IMR-90 (cell line): ENCODE data around the gene TMEM8B.

Source experiments
- RCOR1 ChIP-seq: IDR thresholded peaks from 2 replicates; pipeline ENCODE4 v1.6.1; 2012; ENCODE audit warnings: mild to moderate bottlenecking, low read length, improper control_type of control experiment; ENCODE audit not compliant: insufficient replicate concordance
- RFX5 ChIP-seq: IDR thresholded peaks from 2 replicates; pipeline ENCODE4 v1.8.0; 2012; ENCODE audit warnings: low read depth, mild to moderate bottlenecking, low read length, moderate library complexity
- TF ChIP-seq, protein P1 (sequence below): conservative IDR thresholded peaks from 2 replicates; pipeline ENCODE4 v1.5.1; 2012; ENCODE audit warnings: mild to moderate bottlenecking, low read depth, low read length, improper control_type of control experiment
- TF ChIP-seq, protein P2 (sequence below): fragments of 150-350 bp; IDR thresholded peaks from 2 replicates; pipeline ENCODE4 v1.6.1; 2017; ENCODE audit warnings: mild to moderate bottlenecking, antibody characterized with exemption, low read length, low read depth

GRCh38 chr9:35899021-35899420 lies 70.0 kb downstream of the TMEM8B start:
- TF ChIP-seq, protein P1, sequence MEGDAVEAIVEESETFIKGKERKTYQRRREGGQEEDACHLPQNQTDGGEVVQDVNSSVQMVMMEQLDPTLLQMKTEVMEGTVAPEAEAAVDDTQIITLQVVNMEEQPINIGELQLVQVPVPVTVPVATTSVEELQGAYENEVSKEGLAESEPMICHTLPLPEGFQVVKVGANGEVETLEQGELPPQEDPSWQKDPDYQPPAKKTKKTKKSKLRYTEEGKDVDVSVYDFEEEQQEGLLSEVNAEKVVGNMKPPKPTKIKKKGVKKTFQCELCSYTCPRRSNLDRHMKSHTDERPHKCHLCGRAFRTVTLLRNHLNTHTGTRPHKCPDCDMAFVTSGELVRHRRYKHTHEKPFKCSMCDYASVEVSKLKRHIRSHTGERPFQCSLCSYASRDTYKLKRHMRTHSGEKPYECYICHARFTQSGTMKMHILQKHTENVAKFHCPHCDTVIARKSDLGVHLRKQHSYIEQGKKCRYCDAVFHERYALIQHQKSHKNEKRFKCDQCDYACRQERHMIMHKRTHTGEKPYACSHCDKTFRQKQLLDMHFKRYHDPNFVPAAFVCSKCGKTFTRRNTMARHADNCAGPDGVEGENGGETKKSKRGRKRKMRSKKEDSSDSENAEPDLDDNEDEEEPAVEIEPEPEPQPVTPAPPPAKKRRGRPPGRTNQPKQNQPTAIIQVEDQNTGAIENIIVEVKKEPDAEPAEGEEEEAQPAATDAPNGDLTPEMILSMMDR: no peak
- TF ChIP-seq RFX5 (no peak), RCOR1 (no peak)
- TF ChIP-seq, protein P2, sequence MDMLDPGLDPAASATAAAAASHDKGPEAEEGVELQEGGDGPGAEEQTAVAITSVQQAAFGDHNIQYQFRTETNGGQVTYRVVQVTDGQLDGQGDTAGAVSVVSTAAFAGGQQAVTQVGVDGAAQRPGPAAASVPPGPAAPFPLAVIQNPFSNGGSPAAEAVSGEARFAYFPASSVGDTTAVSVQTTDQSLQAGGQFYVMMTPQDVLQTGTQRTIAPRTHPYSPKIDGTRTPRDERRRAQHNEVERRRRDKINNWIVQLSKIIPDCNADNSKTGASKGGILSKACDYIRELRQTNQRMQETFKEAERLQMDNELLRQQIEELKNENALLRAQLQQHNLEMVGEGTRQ: no peak
